HG02588 (cell line): ENCODE data around the gene IRAK4.

Experiments
- ATAC-seq: cut with Tn5 transposase; IDR thresholded peaks from one replicate; pipeline ENCODE4 v1.9.1; 2021; ENCODE audit warnings: mild to moderate bottlenecking, moderate library complexity; ENCODE audit not compliant: unreplicated experiment

The IRAK4 gene

DNA sequence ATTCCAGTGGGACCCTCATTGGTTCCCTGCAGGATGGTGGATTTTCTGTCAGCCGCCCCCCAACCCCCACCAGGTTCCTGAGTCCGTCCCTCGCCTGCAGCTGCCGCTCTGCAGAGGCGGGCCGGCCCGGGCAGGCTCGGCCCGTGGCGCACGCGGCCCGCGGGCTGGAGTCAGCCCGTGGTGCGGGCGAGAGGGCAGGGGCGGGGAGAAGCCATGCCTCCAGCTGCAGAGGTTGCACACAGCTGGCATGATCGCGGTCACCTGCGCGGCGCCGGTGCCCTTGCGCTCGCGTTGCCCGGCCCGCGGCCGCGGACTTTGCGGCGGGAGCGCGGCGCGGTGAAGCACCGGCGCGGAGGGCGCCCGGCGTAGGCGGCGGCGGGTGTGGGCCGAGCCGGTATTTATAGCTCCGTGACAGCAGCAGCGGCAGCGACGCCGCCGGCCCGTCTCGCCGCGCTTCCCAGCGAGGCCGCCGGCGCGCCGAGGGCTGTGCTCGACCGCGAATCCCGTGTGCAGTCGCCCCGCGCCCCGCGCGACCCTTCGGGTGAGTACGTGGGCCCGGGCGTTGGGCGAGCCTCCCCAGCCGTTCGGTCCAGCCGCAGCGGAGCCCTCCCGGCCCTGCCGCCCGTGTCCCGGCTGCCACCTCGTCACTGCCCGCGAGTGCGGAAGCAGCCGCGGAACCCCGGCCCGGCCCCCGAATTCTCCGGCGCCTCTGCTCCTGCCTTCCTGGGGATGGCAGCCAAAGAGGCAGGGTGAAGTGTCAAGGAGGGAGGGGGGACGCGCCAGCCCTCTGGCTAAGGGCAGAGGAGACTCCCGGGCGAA lies 77.1 kb downstream of the IRAK4 start, which contains the start of gene TMEM117:
TMEM117 (plus strand) TSS at position 426 of the 819 bp plus-strand sequence.
- peak; percentile 74 for ATAC-seq

DNA sequence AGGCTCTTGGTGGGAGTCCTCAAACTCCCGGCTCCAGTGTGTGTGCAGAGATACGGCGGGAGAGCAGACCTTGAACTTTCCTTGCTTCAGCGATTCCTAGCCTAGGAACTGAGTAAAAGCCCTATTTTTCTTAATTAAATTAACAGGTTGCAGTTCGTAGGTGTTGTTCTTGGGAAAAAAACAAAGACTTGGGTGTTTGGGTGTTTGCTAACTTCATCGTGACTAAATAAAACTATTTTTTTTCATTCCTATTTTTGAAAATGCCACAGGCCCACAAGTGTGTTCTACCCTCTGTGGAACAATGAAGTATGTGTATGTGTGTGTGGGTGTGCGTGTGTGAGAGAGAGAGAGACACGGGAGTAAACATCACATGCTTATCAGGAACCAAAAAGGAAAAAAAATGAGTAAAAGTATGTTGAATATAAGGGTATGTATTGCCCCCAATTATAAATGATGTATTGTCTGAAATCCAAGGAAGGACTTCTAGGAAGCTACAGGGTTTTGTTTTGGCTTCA lies 77.8 kb downstream of the IRAK4 start:
- ATAC-seq = no peak
